Activated T-cell treated with anti-CD3 and anti-CD28 coated beads, Interleukin-2, amount 50 U/mL, for 4 hours (primary cell): ENCODE data around the gene DDX56. TPM values are rescaled to one million over a fixed set of nuclear protein-coding genes. Genes with fewer than 3 reads are reported as not detected.
A peak's percentile ranks its signal among the peaks of the same experiment; 100 is the strongest.
"Not testable (repeated sequence)": the region's sequence is repeated elsewhere in the genome, so short reads cannot be mapped to it uniquely, and the experiment has no call there.

Experiments used
- ATAC-seq, 2 donors: fragments of 200-7000 bp; cut with Tn5 transposase; one replicate each; pipeline ENCODE4 v1.10.0; 2021
- DNase-seq: peaks from one replicate; pipeline ENCODE4 v3.0.0-alpha.2; 2020
- H3K27me3 Mint-ChIP-seq: one replicate; pipeline ENCODE4 v1.8.0; 2021; ENCODE audit warnings: low read depth, mixed read lengths
- H3K36me3 Mint-ChIP-seq: one replicate; pipeline ENCODE4 v1.8.0; 2022; ENCODE audit warnings: mixed read lengths; ENCODE audit not compliant: insufficient read depth
- H3K4me1 Mint-ChIP-seq: one replicate; pipeline ENCODE4 v1.8.0; 2021; ENCODE audit warnings: low read depth, mixed read lengths
- H3K4me3 Mint-ChIP-seq: one replicate; pipeline ENCODE4 v1.8.0; 2021; ENCODE audit warnings: mild to moderate bottlenecking, moderate library complexity, mixed read lengths
- H3K9me3 Mint-ChIP-seq: one replicate; pipeline ENCODE4 v1.8.0; 2021; ENCODE audit warnings: mixed read lengths
- total RNA-seq, 3 donors: library from RNA; stranded (reverse); gene quantifications; one replicate each; pipeline ENCODE4 v1.2.1, GENCODE V29; 2021

The DDX56 gene
- total RNA-seq, 3 donors from 2014 or later: 224 to 239 (median 224) TPM

- H3K4me1 Mint-ChIP-seq, H3K4me3 Mint-ChIP-seq, DNase-seq, H3K9me3 Mint-ChIP-seq, H3K27me3 Mint-ChIP-seq, ATAC-seq: not testable (repeated sequence)
- H3K36me3 Mint-ChIP-seq: peaks cover 18% of the 10 kb centered on the region
These were observed 11.1 kb downstream of the DDX56 start for GRCh38 chr7:44562622-44562962.

GRCh38 chr7:44561962-44562621 lies 11.6 kb downstream of the DDX56 start:
- H3K4me3 Mint-ChIP-seq: no peak overlapping the region
- ATAC-seq: no peak
- no peak for DNase-seq
- peaks cover 13% of the 10 kb centered on the region for H3K36me3 Mint-ChIP-seq
- no peaks in the 10 kb centered on the region for H3K27me3 Mint-ChIP-seq
- H3K4me1 Mint-ChIP-seq: peaks cover 7% of the 10 kb centered on the region
- H3K9me3 Mint-ChIP-seq: no peaks in the 10 kb centered on the region

GRCh38 chr7:44561481-44561880 lies 12.2 kb downstream of the DDX56 start:
- ATAC-seq (no peak), DNase-seq (no peak)
- Mint-ChIP-seq H3K36me3 (peaks cover 11% of the 10 kb centered on the region), H3K4me3 (no peak overlapping the region), H3K27me3 (no peaks in the 10 kb centered on the region), H3K9me3 (no peaks in the 10 kb centered on the region), H3K4me1 (peaks cover 7% of the 10 kb centered on the region)

GRCh38 chr7:44559485-44559884 lies 14.2 kb downstream of the DDX56 start:
- ATAC-seq: no peak

GRCh38 chr7:44557485-44557884 lies 16.2 kb downstream of the DDX56 start:
- no peaks in the 10 kb centered on the region for H3K4me1 Mint-ChIP-seq
- DNase-seq: no peak
- H3K27me3 Mint-ChIP-seq: no peaks in the 10 kb centered on the region
- H3K4me3 Mint-ChIP-seq: no peak overlapping the region
- H3K9me3 Mint-ChIP-seq: no peaks in the 10 kb centered on the region
- ATAC-seq: no peak
- no peaks in the 10 kb centered on the region for H3K36me3 Mint-ChIP-seq

More at GRCh38 chr7:44559485-44559884, 14.2 kb downstream of the DDX56 start:
- Mint-ChIP-seq H3K4me1 (no peaks in the 10 kb centered on the region), H3K27me3 (no peaks in the 10 kb centered on the region), H3K36me3 (peaks cover under 1% of the 10 kb centered on the region), H3K4me3 (no peak overlapping the region), H3K9me3 (no peaks in the 10 kb centered on the region)
- DNase-seq: no peak

GRCh38 chr7:44555350-44555749 lies 18.4 kb downstream of the DDX56 start:
- DNase-seq (no peak), ATAC-seq (no peak)
- H3K9me3 Mint-ChIP-seq: no peaks in the 10 kb centered on the region
- no peaks in the 10 kb centered on the region for H3K27me3 Mint-ChIP-seq
- no peaks in the 10 kb centered on the region for H3K4me1 Mint-ChIP-seq
- H3K36me3 Mint-ChIP-seq: no peaks in the 10 kb centered on the region
- no peak overlapping the region for H3K4me3 Mint-ChIP-seq

- not testable (repeated sequence) for DNase-seq, H3K27me3 Mint-ChIP-seq, ATAC-seq, H3K9me3 Mint-ChIP-seq, H3K4me3 Mint-ChIP-seq, H3K36me3 Mint-ChIP-seq, H3K4me1 Mint-ChIP-seq
These were observed 21.2 kb downstream of the DDX56 start for GRCh38 chr7:44552473-44553005.

GRCh38 chr7:44549457-44549856 lies 24.3 kb downstream of the DDX56 start:
- Mint-ChIP-seq H3K4me1 (peaks cover 5% of the 10 kb centered on the region), H3K27me3 (peaks cover 8% of the 10 kb centered on the region), H3K4me3 (no peak overlapping the region), H3K9me3 (no peaks in the 10 kb centered on the region), H3K36me3 (no peaks in the 10 kb centered on the region)
- ATAC-seq (no peak), DNase-seq (no peak)

- Mint-ChIP-seq H3K9me3 (no peaks in the 10 kb centered on the region), H3K4me1 (peaks cover 5% of the 10 kb centered on the region), H3K36me3 (no peaks in the 10 kb centered on the region), H3K27me3 (peaks cover 8% of the 10 kb centered on the region), H3K4me3 (no peak overlapping the region)
- DNase-seq: no peak
- ATAC-seq: peak in 1 of 2 donors; percentile 32
These were observed 24.8 kb downstream of the DDX56 start for GRCh38 chr7:44548893-44549292.

GRCh38 chr7:44547536-44548231 lies 26.0 kb downstream of the DDX56 start:
- Mint-ChIP-seq H3K36me3 (no peaks in the 10 kb centered on the region), H3K9me3 (no peaks in the 10 kb centered on the region), H3K4me1 (peaks cover 5% of the 10 kb centered on the region), H3K27me3 (peaks cover 10% of the 10 kb centered on the region), H3K4me3 (no peak overlapping the region)
- DNase-seq (no peak), ATAC-seq (no peak)

GRCh38 chr7:44541876-44542610 lies 31.7 kb downstream of the DDX56 start:
- DNase-seq (no peak), ATAC-seq (no peak)
- no peaks in the 10 kb centered on the region for H3K4me1 Mint-ChIP-seq
- H3K36me3 Mint-ChIP-seq: no peaks in the 10 kb centered on the region
- peaks cover 8% of the 10 kb centered on the region for H3K27me3 Mint-ChIP-seq
- H3K4me3 Mint-ChIP-seq: no peak overlapping the region
- no peaks in the 10 kb centered on the region for H3K9me3 Mint-ChIP-seq

GRCh38 chr7:44541028-44541869 lies 32.5 kb downstream of the DDX56 start, which contains the start of gene NPC1L1:
Gene NPC1L1, minus strand, starts transcription at chr7:44541330. Its CDS starts 71 bp downstream, at chr7:44541259.
- no peak for DNase-seq
- Mint-ChIP-seq H3K9me3 (no peaks in the 10 kb centered on the region), H3K27me3 (peaks cover 2% of the 10 kb centered on the region), H3K4me1 (no peaks in the 10 kb centered on the region), H3K4me3 (no peak within 1 kb of the TSS), H3K36me3 (no peaks in the 10 kb centered on the region)
- no peak for ATAC-seq

GRCh38 chr7:44540592-44541027 lies 33.1 kb downstream of the DDX56 start:
- DNase-seq (no peak), ATAC-seq (no peak)
- Mint-ChIP-seq H3K4me1 (no peaks in the 10 kb centered on the region), H3K27me3 (peaks cover 2% of the 10 kb centered on the region), H3K9me3 (no peaks in the 10 kb centered on the region), H3K4me3 (no peak overlapping the region), H3K36me3 (no peaks in the 10 kb centered on the region)
